Neural progenitor cell (in vitro differentiated cells): Measurements from ENCODE around the gene LUZP2. TPM values are rescaled to one million over a fixed set of nuclear protein-coding genes. Genes with fewer than 3 reads are reported as not detected.

Experiments used
- DNase-seq: peaks from one replicate; pipeline ENCODE4 v3.0.0-alpha.2; 2016; ENCODE audit warnings: low spot score
- H2AFZ ChIP-seq: fragments of 200-600 bp; sonication (generic); replicated peaks from 2 replicates; pipeline ENCODE4 v1.6.1; 2016; ENCODE audit warnings: antibody characterized with exemption
- H3F3A ChIP-seq: fragments of 200-600 bp; sonication (generic); 2 replicates; pipeline ENCODE4 v1.6.1; 2016; ENCODE audit warnings: antibody characterized with exemption, low read depth
- H3K27ac ChIP-seq: fragments of 200-600 bp; sonication (generic); 2 replicates; pipeline ENCODE4 v1.5.1; 2016; ENCODE audit warnings: mild to moderate bottlenecking
- H3K27me3 ChIP-seq: fragments of 200-600 bp; sonication (generic); 2 replicates; pipeline ENCODE4 v1.6.1; 2016; ENCODE audit warnings: mild to moderate bottlenecking, moderate library complexity
- H3K36me3 ChIP-seq: fragments of 200-600 bp; sonication (generic); 2 replicates; pipeline ENCODE4 v1.5.1; 2016
- H3K4me1 ChIP-seq: fragments of 200-600 bp; sonication (generic); 2 replicates; pipeline ENCODE4 v1.6.1; 2016; ENCODE audit warnings: mixed run types
- H3K4me2 ChIP-seq: fragments of 200-600 bp; sonication (generic); 2 replicates; pipeline ENCODE4 v1.6.1; 2016
- H3K4me3 ChIP-seq: fragments of 200-600 bp; sonication (generic); 2 replicates; pipeline ENCODE4 v1.5.1; 2016
- H3K79me2 ChIP-seq: fragments of 200-600 bp; sonication (generic); 2 replicates; pipeline ENCODE4 v1.6.1; 2016; ENCODE audit warnings: low read depth
- H3K9ac ChIP-seq: fragments of 200-600 bp; sonication (generic); 2 replicates; pipeline ENCODE4 v1.6.1; 2016
- H3K9me3 ChIP-seq: fragments of 200-600 bp; sonication (generic); 2 replicates; pipeline ENCODE4 v1.5.1; 2016; ENCODE audit warnings: low read depth
- H4K20me1 ChIP-seq: fragments of 200-600 bp; sonication (generic); 2 replicates; pipeline ENCODE4 v1.6.1; 2016; ENCODE audit warnings: low read depth
- H3K27ac Mint-ChIP-seq: 3 replicates; pipeline ENCODE4 v1.8.0; 2021; ENCODE audit warnings: mixed read lengths
- H3K27me3 Mint-ChIP-seq: 2 replicates; pipeline ENCODE4 v1.8.0; 2022; ENCODE audit warnings: low read depth, mild to moderate bottlenecking, inconsistent platforms, moderate library complexity, mixed read lengths; ENCODE audit not compliant: insufficient read depth
- H3K36me3 Mint-ChIP-seq: 3 replicates; pipeline ENCODE4 v1.8.0; 2021; ENCODE audit warnings: mixed read lengths
- H3K4me1 Mint-ChIP-seq: 3 replicates; pipeline ENCODE4 v1.8.0; 2021; ENCODE audit warnings: mixed read lengths
- H3K4me3 Mint-ChIP-seq: 3 replicates; pipeline ENCODE4 v1.8.0; 2021; ENCODE audit warnings: mild to moderate bottlenecking, moderate library complexity, mixed read lengths
- H3K9me3 Mint-ChIP-seq: 3 replicates; pipeline ENCODE4 v1.8.0; 2020; ENCODE audit warnings: mixed read lengths
- CTCF ChIP-seq: fragments of 200-600 bp; sonication (generic); IDR thresholded peaks from 2 replicates; pipeline ENCODE4 v1.5.1; 2017; ENCODE audit warnings: antibody characterized with exemption, mild to moderate bottlenecking
- EZH2 ChIP-seq: fragments of 200-600 bp; sonication (generic); IDR thresholded peaks from 2 replicates; pipeline ENCODE4 v1.6.1; 2017; ENCODE audit warnings: antibody characterized with exemption, mild to moderate bottlenecking, moderate library complexity
- EZH2phosphoT487 ChIP-seq: fragments of 200-600 bp; sonication (generic); IDR thresholded peaks from 2 replicates; pipeline ENCODE4 v1.6.1; 2017; ENCODE audit warnings: antibody characterized with exemption
- total RNA-seq: library from RNA; depleted of rRNA; stranded (reverse); fragments of >200 nt; gene quantifications from 2 replicates; pipeline ENCODE4 v1.2.3, GENCODE V29; 2015; ENCODE audit warnings: low replicate concordance

The LUZP2 gene
- total RNA-seq, 1 donor from 2014 or later, result 2.5 TPM

GRCh38 chr11:24560324-24560723, 63.5 kb downstream of the LUZP2 start:
- no peak overlapping the region for H3K4me3 Mint-ChIP-seq
- H3K27ac ChIP-seq, result no peak overlapping the region
- no peak overlapping the region for H3K27ac Mint-ChIP-seq
- no peaks in the 10 kb centered on the region for H3K4me1 ChIP-seq
- H3K27me3 ChIP-seq, result no peaks in the 10 kb centered on the region
- H3K4me1 Mint-ChIP-seq, result no peaks in the 10 kb centered on the region
- no peak overlapping the region for H3K9ac ChIP-seq
- H2AFZ ChIP-seq, result no peak overlapping the region
- H3K4me2 ChIP-seq, result no peak overlapping the region
- DNase-seq, result no peak
- no peak for TF ChIP-seq EZH2phosphoT487
- no peak for TF ChIP-seq CTCF
- TF ChIP-seq EZH2, result no peak
- H3K4me3 ChIP-seq, result no peak overlapping the region
- no peaks in the 10 kb centered on the region for H3K9me3 Mint-ChIP-seq
- H4K20me1 ChIP-seq, result no peaks in the 10 kb centered on the region
- H3K79me2 ChIP-seq, result no peaks in the 10 kb centered on the region
- no peaks in the 10 kb centered on the region for H3K27me3 Mint-ChIP-seq
- H3F3A ChIP-seq, result no peaks in the 10 kb centered on the region
- H3K36me3 ChIP-seq, result no peaks in the 10 kb centered on the region
- no peaks in the 10 kb centered on the region for H3K36me3 Mint-ChIP-seq
- no peaks in the 10 kb centered on the region for H3K9me3 ChIP-seq

- Histone ChIP-seq H3F3A (no peaks in the 10 kb centered on the region), H3K27ac (no peak overlapping the region), H3K9ac (no peak overlapping the region), H3K4me1 (no peaks in the 10 kb centered on the region), H3K79me2 (no peaks in the 10 kb centered on the region), H2AFZ (no peak overlapping the region), H3K36me3 (no peaks in the 10 kb centered on the region), H3K9me3 (no peaks in the 10 kb centered on the region), H4K20me1 (no peaks in the 10 kb centered on the region), H3K4me2 (no peak overlapping the region), H3K4me3 (no peak overlapping the region), H3K27me3 (no peaks in the 10 kb centered on the region)
- no peak for TF ChIP-seq EZH2
- TF ChIP-seq CTCF, result no peak
- H3K4me1 Mint-ChIP-seq, result peaks cover 2% of the 10 kb centered on the region
- no peaks in the 10 kb centered on the region for H3K36me3 Mint-ChIP-seq
- no peaks in the 10 kb centered on the region for H3K9me3 Mint-ChIP-seq
- no peaks in the 10 kb centered on the region for H3K27me3 Mint-ChIP-seq
- H3K4me3 Mint-ChIP-seq, result no peak overlapping the region
- no peak overlapping the region for H3K27ac Mint-ChIP-seq
- DNase-seq, result no peak
These were observed 70.5 kb downstream of the LUZP2 start for GRCh38 chr11:24567380-24567779.

GRCh38 chr11:24572376-24572775, 75.5 kb downstream of the LUZP2 start:
- no peak overlapping the region for H3K9ac ChIP-seq
- no peak overlapping the region for H2AFZ ChIP-seq
- DNase-seq, result no peak
- Mint-ChIP-seq H3K4me1 (peaks cover 4% of the 10 kb centered on the region), H3K9me3 (no peaks in the 10 kb centered on the region), H3K27ac (no peak overlapping the region), H3K4me3 (no peak overlapping the region), H3K27me3 (no peaks in the 10 kb centered on the region), H3K36me3 (no peaks in the 10 kb centered on the region)
- no peaks in the 10 kb centered on the region for H3K4me1 ChIP-seq
- H3K9me3 ChIP-seq, result no peaks in the 10 kb centered on the region
- no peaks in the 10 kb centered on the region for H3K79me2 ChIP-seq
- TF ChIP-seq CTCF, result no peak
- TF ChIP-seq EZH2, result no peak
- no peak for TF ChIP-seq EZH2phosphoT487
- H3K27me3 ChIP-seq, result no peaks in the 10 kb centered on the region
- no peak overlapping the region for H3K4me3 ChIP-seq
- H3K27ac ChIP-seq, result no peak overlapping the region
- no peaks in the 10 kb centered on the region for H3F3A ChIP-seq
- H3K4me2 ChIP-seq, result no peak overlapping the region
- no peaks in the 10 kb centered on the region for H4K20me1 ChIP-seq
- H3K36me3 ChIP-seq, result no peaks in the 10 kb centered on the region

GRCh38 chr11:24574461-24574860, 77.6 kb downstream of the LUZP2 start:
- H4K20me1 ChIP-seq, result no peaks in the 10 kb centered on the region
- no peaks in the 10 kb centered on the region for H3K27me3 ChIP-seq
- H3K27me3 Mint-ChIP-seq, result no peaks in the 10 kb centered on the region
- H3K36me3 Mint-ChIP-seq, result no peaks in the 10 kb centered on the region
- H3F3A ChIP-seq, result no peaks in the 10 kb centered on the region
- H3K4me2 ChIP-seq, result no peak overlapping the region
- peak overlapping the region; percentile 1 for H2AFZ ChIP-seq
- no peak overlapping the region for H3K4me3 ChIP-seq
- no peak overlapping the region for H3K27ac ChIP-seq
- no peak for TF ChIP-seq EZH2
- TF ChIP-seq CTCF, result no peak
- no peak overlapping the region for H3K4me3 Mint-ChIP-seq
- H3K79me2 ChIP-seq, result no peaks in the 10 kb centered on the region
- no peak overlapping the region for H3K27ac Mint-ChIP-seq
- no peaks in the 10 kb centered on the region for H3K4me1 ChIP-seq
- DNase-seq, result no peak
- H3K36me3 ChIP-seq, result no peaks in the 10 kb centered on the region
- H3K4me1 Mint-ChIP-seq, result peaks cover 4% of the 10 kb centered on the region
- no peak overlapping the region for H3K9ac ChIP-seq
- no peaks in the 10 kb centered on the region for H3K9me3 ChIP-seq
- H3K9me3 Mint-ChIP-seq, result no peaks in the 10 kb centered on the region
